Mesothelial cell of epicardium (in vitro differentiated cells): ENCODE results near the gene NHEJ1. TPM values are rescaled to one million over a fixed set of nuclear protein-coding genes. Genes with fewer than 3 reads are reported as not detected.
A peak's percentile ranks its signal among the peaks of the same experiment; 100 is the strongest.

Experiments used
- DNase-seq, 2 experiments: peaks; one replicate each; pipeline ENCODE4 v3.0.0; 2021; ENCODE audit warnings: low spot score in 2 of 2; ENCODE audit not compliant: unreplicated experiment in 2 of 2
- H3K27ac Mint-ChIP-seq: 2 replicates; pipeline ENCODE4 v1.8.0; 2021; ENCODE audit warnings: mixed read lengths
- H3K27me3 Mint-ChIP-seq: 2 replicates; pipeline ENCODE4 v1.8.0; 2021; ENCODE audit warnings: low read depth, mixed read lengths
- H3K36me3 Mint-ChIP-seq: 2 replicates; pipeline ENCODE4 v1.8.0; 2021; ENCODE audit warnings: mixed read lengths
- H3K4me1 Mint-ChIP-seq: 2 replicates; pipeline ENCODE4 v1.8.0; 2021; ENCODE audit warnings: mixed read lengths
- H3K4me3 Mint-ChIP-seq: 2 replicates; pipeline ENCODE4 v1.8.0; 2021; ENCODE audit warnings: mild to moderate bottlenecking, moderate library complexity, mixed read lengths
- H3K9me3 Mint-ChIP-seq: 2 replicates; pipeline ENCODE4 v1.8.0; 2021; ENCODE audit warnings: mixed read lengths
- total RNA-seq: library from RNA; stranded (reverse); gene quantifications from 3 replicates; pipeline ENCODE4 v1.2.1, GENCODE V29; 2021
- TF ChIP-seq, protein P1 (sequence below): fragments of 200-600 bp; sonication (generic); IDR thresholded peaks from one replicate; pipeline ENCODE4 v1.5.0; 2021; ENCODE audit warnings: antibody characterized with exemption; ENCODE audit not compliant: unreplicated experiment

The NHEJ1 gene
- total RNA-seq, 1 donor from 2014 or later, result 11.5 TPM

DNA sequence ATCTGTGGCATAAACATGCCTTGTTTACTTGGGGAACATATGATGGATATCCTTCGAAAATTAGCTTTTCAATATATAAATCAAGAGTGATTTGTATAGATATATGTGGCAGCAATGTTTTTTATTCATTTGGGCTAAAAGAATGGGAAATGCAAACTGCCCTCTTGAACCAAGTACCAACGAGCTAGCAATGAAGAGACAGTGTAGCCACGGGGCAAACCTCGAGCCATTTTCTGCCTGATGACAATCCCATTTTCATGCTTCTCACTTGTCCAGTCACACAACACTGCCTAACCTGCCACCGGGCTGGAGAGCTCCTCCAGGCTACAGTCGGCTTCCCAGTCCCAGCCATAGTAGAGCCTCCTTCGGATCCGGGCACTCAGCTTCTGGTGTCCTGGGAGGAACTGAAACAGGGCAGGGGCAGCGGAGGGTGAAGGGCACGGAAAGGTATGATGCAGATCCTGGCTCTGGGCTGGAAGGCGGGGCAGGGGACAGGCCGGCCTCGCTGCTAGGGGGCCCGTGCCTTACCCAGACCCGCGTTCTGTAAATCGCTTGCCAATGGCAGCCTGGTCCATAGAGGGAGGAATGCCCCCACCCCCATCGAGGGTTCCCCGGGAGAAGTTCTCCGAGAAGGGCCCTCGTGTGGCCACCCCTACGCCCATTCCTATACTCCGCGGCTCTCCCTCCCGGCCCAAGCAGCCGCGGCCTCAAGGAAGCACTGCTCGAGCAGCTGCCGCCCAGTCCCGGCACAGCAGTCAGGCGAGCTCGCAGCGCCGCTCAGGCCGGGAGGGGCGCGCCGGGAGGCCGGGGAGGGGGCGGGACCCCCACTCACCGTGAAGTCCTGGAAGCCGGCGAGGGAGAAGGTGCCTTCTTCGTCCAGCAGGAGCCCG lies 15.6 kb upstream of the NHEJ1 start:
- TF ChIP-seq, protein P1, sequence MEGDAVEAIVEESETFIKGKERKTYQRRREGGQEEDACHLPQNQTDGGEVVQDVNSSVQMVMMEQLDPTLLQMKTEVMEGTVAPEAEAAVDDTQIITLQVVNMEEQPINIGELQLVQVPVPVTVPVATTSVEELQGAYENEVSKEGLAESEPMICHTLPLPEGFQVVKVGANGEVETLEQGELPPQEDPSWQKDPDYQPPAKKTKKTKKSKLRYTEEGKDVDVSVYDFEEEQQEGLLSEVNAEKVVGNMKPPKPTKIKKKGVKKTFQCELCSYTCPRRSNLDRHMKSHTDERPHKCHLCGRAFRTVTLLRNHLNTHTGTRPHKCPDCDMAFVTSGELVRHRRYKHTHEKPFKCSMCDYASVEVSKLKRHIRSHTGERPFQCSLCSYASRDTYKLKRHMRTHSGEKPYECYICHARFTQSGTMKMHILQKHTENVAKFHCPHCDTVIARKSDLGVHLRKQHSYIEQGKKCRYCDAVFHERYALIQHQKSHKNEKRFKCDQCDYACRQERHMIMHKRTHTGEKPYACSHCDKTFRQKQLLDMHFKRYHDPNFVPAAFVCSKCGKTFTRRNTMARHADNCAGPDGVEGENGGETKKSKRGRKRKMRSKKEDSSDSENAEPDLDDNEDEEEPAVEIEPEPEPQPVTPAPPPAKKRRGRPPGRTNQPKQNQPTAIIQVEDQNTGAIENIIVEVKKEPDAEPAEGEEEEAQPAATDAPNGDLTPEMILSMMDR, result no peak
- no peak for DNase-seq
- Mint-ChIP-seq H3K27me3 (no peaks in the 10 kb centered on the region), H3K4me1 (peaks cover 25% of the 10 kb centered on the region), H3K9me3 (no peaks in the 10 kb centered on the region), H3K27ac (peak overlapping the region; percentile 81), H3K4me3 (peak overlapping the region; percentile 82), H3K36me3 (peaks cover 16% of the 10 kb centered on the region)

DNA sequence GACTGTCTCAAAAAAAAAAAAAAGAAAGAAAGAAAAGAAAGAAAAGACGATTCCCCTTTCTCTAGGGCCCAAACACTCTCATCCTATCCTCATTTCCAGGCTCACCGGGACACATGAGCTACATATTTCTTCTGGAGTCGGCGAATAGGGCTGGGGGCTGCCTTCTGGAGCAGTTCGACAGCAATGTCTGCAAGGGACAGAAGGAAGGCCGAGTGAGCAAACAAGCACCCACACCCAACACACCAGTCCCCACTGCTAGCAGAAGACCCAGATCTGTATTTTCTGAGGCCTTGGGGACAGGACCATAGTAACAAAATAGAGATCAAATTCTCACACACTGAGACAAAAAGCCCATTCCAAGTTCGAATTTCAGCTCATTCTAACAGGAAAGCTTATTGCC lies 14.9 kb upstream of the NHEJ1 start:
- peaks cover 25% of the 10 kb centered on the region for H3K4me1 Mint-ChIP-seq
- DNase-seq, result no peak
- no peak overlapping the region for H3K27ac Mint-ChIP-seq
- TF ChIP-seq, protein P1, result no peak
- H3K36me3 Mint-ChIP-seq, result peaks cover 10% of the 10 kb centered on the region
- no peaks in the 10 kb centered on the region for H3K27me3 Mint-ChIP-seq
- H3K9me3 Mint-ChIP-seq, result no peaks in the 10 kb centered on the region
- peak overlapping the region; percentile 82 for H3K4me3 Mint-ChIP-seq

DNA sequence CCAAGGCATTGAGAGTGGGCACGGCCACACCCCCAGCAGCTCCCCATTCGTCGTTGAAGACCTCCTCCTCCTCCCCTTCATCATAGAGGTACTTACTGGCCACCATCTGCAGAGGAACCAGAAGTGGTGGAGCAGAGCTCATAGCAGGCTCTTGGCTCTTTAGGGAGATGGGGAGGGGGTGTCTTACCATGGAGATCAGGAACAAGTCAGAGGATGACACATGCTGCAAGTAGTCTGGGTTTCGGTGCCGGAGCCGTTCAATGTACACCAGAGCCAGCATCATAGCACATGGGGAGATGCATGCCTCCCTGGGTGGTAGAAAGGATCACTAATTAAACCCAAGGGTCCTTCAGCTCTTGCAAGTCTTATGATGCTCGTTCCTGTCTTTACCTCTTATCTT lies 14.2 kb upstream of the NHEJ1 start:
- H3K4me3 Mint-ChIP-seq, result no peak overlapping the region
- peaks cover 25% of the 10 kb centered on the region for H3K4me1 Mint-ChIP-seq
- H3K36me3 Mint-ChIP-seq, result peaks cover 10% of the 10 kb centered on the region
- H3K27ac Mint-ChIP-seq, result no peak overlapping the region
- DNase-seq, result no peak
- no peaks in the 10 kb centered on the region for H3K9me3 Mint-ChIP-seq
- no peaks in the 10 kb centered on the region for H3K27me3 Mint-ChIP-seq
- TF ChIP-seq, protein P1, result no peak

DNA sequence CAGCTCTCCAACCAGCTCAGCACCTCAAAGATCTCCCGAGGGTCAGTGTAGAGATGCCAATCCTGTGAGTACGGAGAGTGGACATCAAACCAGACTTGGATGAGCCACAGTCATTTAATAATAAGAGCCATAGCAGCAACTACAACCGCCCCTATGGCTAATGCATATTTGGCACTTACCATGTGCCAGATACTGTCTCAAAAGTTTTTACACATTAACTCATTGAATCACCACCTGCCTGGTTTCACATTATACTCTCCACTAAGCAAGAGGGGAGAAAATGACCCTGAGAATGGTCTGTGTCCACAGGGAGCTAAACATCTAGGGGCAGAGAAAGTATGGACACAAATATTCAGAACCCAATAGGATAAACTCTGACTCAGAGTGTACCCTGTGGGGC lies 13.5 kb upstream of the NHEJ1 start:
- Mint-ChIP-seq H3K4me1 (peaks cover 23% of the 10 kb centered on the region), H3K9me3 (no peaks in the 10 kb centered on the region), H3K4me3 (no peak overlapping the region), H3K27ac (no peak overlapping the region), H3K36me3 (peaks cover 10% of the 10 kb centered on the region), H3K27me3 (no peaks in the 10 kb centered on the region)
- TF ChIP-seq, protein P1, result no peak
- no peak for DNase-seq

DNA sequence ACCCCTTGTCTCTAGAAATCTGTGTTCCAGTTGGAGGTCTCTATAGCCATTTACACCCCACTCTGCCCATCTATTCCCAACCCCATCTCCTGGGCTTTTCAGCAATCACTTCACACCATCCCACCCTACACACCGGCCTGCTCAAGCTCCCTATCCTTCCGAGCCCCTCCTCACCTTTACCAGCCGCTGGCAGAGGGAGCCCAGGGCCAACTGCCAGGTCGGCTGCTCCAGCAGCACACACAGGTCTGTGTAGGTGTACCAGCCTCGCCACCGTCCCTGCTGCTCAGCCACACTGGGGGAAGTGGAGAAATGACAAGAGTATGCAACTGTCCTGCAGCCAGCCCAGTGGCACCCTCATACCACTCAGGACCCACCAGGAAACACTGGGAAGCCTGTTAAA lies 12.6 kb upstream of the NHEJ1 start:
- TF ChIP-seq, protein P1, result no peak
- no peak for DNase-seq
- peaks cover 19% of the 10 kb centered on the region for H3K4me1 Mint-ChIP-seq
- no peak overlapping the region for H3K27ac Mint-ChIP-seq
- H3K27me3 Mint-ChIP-seq, result no peaks in the 10 kb centered on the region
- no peaks in the 10 kb centered on the region for H3K9me3 Mint-ChIP-seq
- peaks cover 10% of the 10 kb centered on the region for H3K36me3 Mint-ChIP-seq
- H3K4me3 Mint-ChIP-seq, result no peak overlapping the region
